IPS-20b (cell line): ENCODE data around the gene NSG1.
"Not testable (repeated sequence)": the region's sequence is repeated elsewhere in the genome, so short reads cannot be mapped to it uniquely, and the experiment has no call there.

Experiments used
- H3K27ac ChIP-seq: one replicate; pipeline ENCODE4 v1.5.1; 2013; ENCODE audit warnings: low read length
- H3K27me3 ChIP-seq: 2 replicates; pipeline ENCODE4 v1.6.1; 2013; ENCODE audit warnings: mild to moderate bottlenecking, low read length, inconsistent platforms; ENCODE audit not compliant: insufficient read depth
- H3K36me3 ChIP-seq: 2 replicates; pipeline ENCODE4 v1.6.1; 2013; ENCODE audit warnings: low read depth, mild to moderate bottlenecking, inconsistent platforms, low read length, moderate library complexity; ENCODE audit not compliant: insufficient read depth
- H3K4me1 ChIP-seq: 2 replicates; pipeline ENCODE4 v1.6.1; 2013; ENCODE audit warnings: mild to moderate bottlenecking, control low read depth, inconsistent platforms, low read length, moderate library complexity; ENCODE audit not compliant: insufficient read depth
- H3K4me3 ChIP-seq: 2 replicates; pipeline ENCODE4 v1.5.1; 2013; ENCODE audit warnings: mild to moderate bottlenecking, low read length, inconsistent platforms
- H3K9ac ChIP-seq: 2 replicates; pipeline ENCODE4 v1.6.1; 2013; ENCODE audit warnings: low read depth, mild to moderate bottlenecking, inconsistent platforms, low read length, moderate library complexity
- H3K9me3 ChIP-seq: 2 replicates; pipeline ENCODE4 v1.6.1; 2013; ENCODE audit warnings: mild to moderate bottlenecking, low read depth, low read length, inconsistent platforms; ENCODE audit not compliant: insufficient read depth

Gene NSG1

GRCh38 chr4:4413373-4413725 is 26.4 kb downstream of the NSG1 start:
- Histone ChIP-seq H3K27ac (no peak overlapping the region), H3K4me1 (no peaks in the 10 kb centered on the region), H3K9me3 (no peaks in the 10 kb centered on the region), H3K36me3 (peaks cover 12% of the 10 kb centered on the region; the same call in 1 of the 2 replicates), H3K4me3 (no peak overlapping the region), H3K27me3 (no peaks in the 10 kb centered on the region), H3K9ac (no peak overlapping the region)

- H3K4me3 ChIP-seq = no peak overlapping the region
- no peaks in the 10 kb centered on the region for H3K27me3 ChIP-seq
- no peaks in the 10 kb centered on the region for H3K9me3 ChIP-seq
Observed at GRCh38 chr4:4413806-4414205, 26.9 kb downstream of the NSG1 start.

GRCh38 chr4:4415107-4415805 is 28.4 kb downstream of the NSG1 start:
- H3K36me3 ChIP-seq = peaks cover 31% of the 10 kb centered on the region
- no peak overlapping the region for H3K9ac ChIP-seq
- no peaks in the 10 kb centered on the region for H3K9me3 ChIP-seq
- no peak overlapping the region for H3K27ac ChIP-seq
- no peak overlapping the region for H3K4me3 ChIP-seq
- H3K27me3 ChIP-seq = no peaks in the 10 kb centered on the region
- H3K4me1 ChIP-seq = no peaks in the 10 kb centered on the region

More at GRCh38 chr4:4413806-4414205, 26.9 kb downstream of the NSG1 start:
- H3K27ac ChIP-seq = no peak overlapping the region
- no peaks in the 10 kb centered on the region for H3K4me1 ChIP-seq
- peaks cover 16% of the 10 kb centered on the region; the same call in 1 of the 2 replicates for H3K36me3 ChIP-seq
- no peak overlapping the region for H3K9ac ChIP-seq

- no peaks in the 10 kb centered on the region for H3K27me3 ChIP-seq
- H3K27ac ChIP-seq = no peak overlapping the region
- peaks cover 39% of the 10 kb centered on the region for H3K36me3 ChIP-seq
- H3K4me1 ChIP-seq = no peaks in the 10 kb centered on the region
- no peak overlapping the region for H3K9ac ChIP-seq
- H3K4me3 ChIP-seq = no peak overlapping the region
- no peaks in the 10 kb centered on the region for H3K9me3 ChIP-seq
Observed at GRCh38 chr4:4415806-4416805, 29.2 kb downstream of the NSG1 start.

GRCh38 chr4:4416981-4417380 is 30.1 kb downstream of the NSG1 start:
- Histone ChIP-seq H3K9ac (no peak overlapping the region), H3K36me3 (peaks cover 40% of the 10 kb centered on the region), H3K4me3 (no peak overlapping the region), H3K4me1 (no peaks in the 10 kb centered on the region), H3K27me3 (no peaks in the 10 kb centered on the region), H3K9me3 (no peaks in the 10 kb centered on the region), H3K27ac (no peak overlapping the region)

GRCh38 chr4:4417886-4418285 is 31.0 kb downstream of the NSG1 start:
- Histone ChIP-seq H3K4me1 (no peaks in the 10 kb centered on the region; the same call in 1 of the 2 replicates), H3K36me3 (peaks cover 40% of the 10 kb centered on the region), H3K9ac (no peak overlapping the region), H3K27ac (no peak overlapping the region), H3K9me3 (no peaks in the 10 kb centered on the region), H3K27me3 (no peaks in the 10 kb centered on the region), H3K4me3 (no peak overlapping the region)

GRCh38 chr4:4418676-4419390 is 31.9 kb downstream of the NSG1 start:
- no peaks in the 10 kb centered on the region for H3K27me3 ChIP-seq
- no peak overlapping the region for H3K4me3 ChIP-seq

GRCh38 chr4:4419896-4420295 is 33.0 kb downstream of the NSG1 start:
- Histone ChIP-seq H3K27ac (no peak overlapping the region), H3K4me3 (no peak overlapping the region), H3K27me3 (no peaks in the 10 kb centered on the region), H3K9me3 (no peaks in the 10 kb centered on the region), H3K9ac (no peak overlapping the region), H3K4me1 (peaks cover 18% of the 10 kb centered on the region; the same call in 1 of the 2 replicates), H3K36me3 (peaks cover 40% of the 10 kb centered on the region)

More at GRCh38 chr4:4418676-4419390, 31.9 kb downstream of the NSG1 start:
- Histone ChIP-seq H3K36me3 (peaks cover 40% of the 10 kb centered on the region), H3K4me1 (peaks cover 8% of the 10 kb centered on the region; the same call in 1 of the 2 replicates), H3K9ac (no peak overlapping the region), H3K9me3 (no peaks in the 10 kb centered on the region), H3K27ac (no peak overlapping the region)

- H3K36me3 ChIP-seq = peaks cover 40% of the 10 kb centered on the region
- H3K4me1 ChIP-seq = peaks cover 24% of the 10 kb centered on the region; the same call in 1 of the 2 replicates
- no peaks in the 10 kb centered on the region for H3K27me3 ChIP-seq
- no peaks in the 10 kb centered on the region for H3K9me3 ChIP-seq
- H3K9ac ChIP-seq = no peak overlapping the region
- H3K4me3 ChIP-seq = no peak overlapping the region
- no peak overlapping the region for H3K27ac ChIP-seq
Observed at GRCh38 chr4:4420421-4420820, 33.5 kb downstream of the NSG1 start.

GRCh38 chr4:4421356-4421755 is 34.5 kb downstream of the NSG1 start:
- H3K9me3 ChIP-seq = no peaks in the 10 kb centered on the region
- peaks cover 40% of the 10 kb centered on the region for H3K36me3 ChIP-seq
- no peak overlapping the region for H3K27ac ChIP-seq
- peaks cover 25% of the 10 kb centered on the region; the same call in 1 of the 2 replicates for H3K4me1 ChIP-seq
- no peak overlapping the region for H3K9ac ChIP-seq
- no peak overlapping the region for H3K4me3 ChIP-seq
- H3K27me3 ChIP-seq = no peaks in the 10 kb centered on the region

- Histone ChIP-seq H3K36me3 (peaks cover 40% of the 10 kb centered on the region), H3K4me1 (peaks cover 32% of the 10 kb centered on the region; the same call in 1 of the 2 replicates)
- H3K4me3 ChIP-seq, H3K9ac ChIP-seq, H3K9me3 ChIP-seq, H3K27ac ChIP-seq, H3K27me3 ChIP-seq: not testable (repeated sequence)
Observed at GRCh38 chr4:4422117-4422516, 35.2 kb downstream of the NSG1 start.
